SK-MEL-5 (cell line): ENCODE measurements around the gene NDUFC2. TPM values are rescaled to one million over a fixed set of nuclear protein-coding genes. Genes with fewer than 3 reads are reported as not detected.
"Not testable (repeated sequence)": the region's sequence is repeated elsewhere in the genome, so short reads cannot be mapped to it uniquely, and the experiment has no call there.

ENCODE experiments used
- DNase-seq: peaks from one replicate; pipeline ENCODE4 v3.0.0-alpha.2; 2016; ENCODE audit warnings: low read depth, low spot score
- in situ Hi-C: cut with HindIII; loops from 2 replicates; pipeline ENCODE4 v1.10.0; 2016; ENCODE audit warnings: low sequenced_read_pairs, high pct_unique_total_duplicates, low pct_unique_long_range_greater_than_20kb
- polyA plus RNA-seq, 2 experiments: library from polyadenylated mRNA; depleted of rRNA; stranded (reverse); fragments of >200 nt; gene quantifications; 2 replicates each; pipeline ENCODE4 v1.2.3, GENCODE V29; 2015
- total RNA-seq: library from RNA; depleted of rRNA; stranded (reverse); fragments of >200 nt; shearing (Covaris generic); gene quantifications from 2 replicates; pipeline ENCODE4 v1.2.3, GENCODE V29; 2014; rRNA removed

The NDUFC2 gene
- total RNA-seq, result 182 and 191 TPM in 2 replicates
- 165 and 327 TPM in 2 replicates for polyA plus RNA-seq (2015; cell fraction: cytosol; rRNA removed)
- 12.9 and 18.7 TPM in 2 replicates for polyA plus RNA-seq (2015; cell fraction: nucleus; rRNA removed)

DNA sequence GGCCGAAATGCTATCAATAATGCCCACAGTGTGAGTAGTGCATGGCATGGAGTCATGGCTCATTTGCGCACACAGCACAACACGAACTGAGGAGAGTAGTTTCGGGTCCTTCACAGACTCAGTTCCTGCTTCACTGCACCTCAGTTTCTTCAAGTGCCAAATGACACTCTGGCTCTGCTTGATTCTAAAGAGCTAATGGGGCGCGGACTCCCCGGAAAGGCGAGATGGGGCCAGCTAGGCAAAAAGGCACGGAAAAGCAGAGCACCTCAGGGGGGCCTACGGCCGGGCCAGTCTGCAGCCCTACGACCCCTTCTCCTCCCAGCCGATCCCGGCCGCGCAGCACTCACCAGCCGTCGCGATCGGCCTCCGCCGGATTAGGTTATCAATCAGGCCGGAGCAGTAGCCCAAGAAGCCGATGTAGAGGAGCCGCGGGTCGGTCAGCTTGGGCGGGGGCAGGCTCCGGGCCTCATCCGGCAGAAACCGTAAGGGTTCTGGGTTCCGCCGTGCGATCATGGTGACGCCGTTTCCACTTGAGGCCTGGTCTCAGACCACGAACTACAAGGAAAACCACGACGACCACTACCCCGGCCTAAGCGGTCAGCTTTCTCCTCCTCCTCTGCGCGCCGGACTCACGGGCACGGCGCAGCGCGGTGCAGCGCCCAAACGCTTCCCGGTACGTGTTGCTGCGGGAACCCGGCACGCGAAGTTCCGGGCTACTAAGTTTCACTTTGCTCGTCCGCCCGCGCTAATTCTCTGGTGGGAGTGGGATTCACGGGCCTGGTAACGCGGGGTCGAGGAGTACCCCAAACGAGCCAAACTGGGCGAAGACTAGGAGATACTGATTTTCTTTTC is at the start of gene NDUFC2:
NDUFC2 (minus strand) TSS at position 631 of the 852 bp plus-strand sequence; CDS start at position 513, 118 bp downstream.
- peak; percentile 68 for DNase-seq
- in situ Hi-C loops, result no loop called here

DNA sequence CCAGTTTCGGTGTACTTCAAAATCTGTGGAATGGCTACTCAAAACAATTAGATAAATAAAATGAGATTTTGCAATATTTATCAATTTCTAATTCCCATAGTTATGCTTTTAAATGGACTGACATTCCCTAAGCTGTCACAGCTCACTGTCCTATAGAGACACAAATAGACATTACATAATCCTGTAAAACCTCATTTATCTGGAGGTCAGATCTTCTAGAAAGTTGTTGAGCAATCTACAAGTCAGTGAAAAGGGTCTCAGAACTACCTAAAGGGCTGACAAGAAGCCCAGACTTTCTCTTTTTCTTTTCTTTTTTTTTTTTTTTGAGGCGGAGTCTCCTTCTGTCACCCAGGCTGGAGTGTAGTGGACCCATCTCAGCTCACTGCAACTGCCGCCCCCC is 47.7 kb upstream of the NDUFC2 start:
- in situ Hi-C loops, result no loop called here
- no peak for DNase-seq

DNA sequence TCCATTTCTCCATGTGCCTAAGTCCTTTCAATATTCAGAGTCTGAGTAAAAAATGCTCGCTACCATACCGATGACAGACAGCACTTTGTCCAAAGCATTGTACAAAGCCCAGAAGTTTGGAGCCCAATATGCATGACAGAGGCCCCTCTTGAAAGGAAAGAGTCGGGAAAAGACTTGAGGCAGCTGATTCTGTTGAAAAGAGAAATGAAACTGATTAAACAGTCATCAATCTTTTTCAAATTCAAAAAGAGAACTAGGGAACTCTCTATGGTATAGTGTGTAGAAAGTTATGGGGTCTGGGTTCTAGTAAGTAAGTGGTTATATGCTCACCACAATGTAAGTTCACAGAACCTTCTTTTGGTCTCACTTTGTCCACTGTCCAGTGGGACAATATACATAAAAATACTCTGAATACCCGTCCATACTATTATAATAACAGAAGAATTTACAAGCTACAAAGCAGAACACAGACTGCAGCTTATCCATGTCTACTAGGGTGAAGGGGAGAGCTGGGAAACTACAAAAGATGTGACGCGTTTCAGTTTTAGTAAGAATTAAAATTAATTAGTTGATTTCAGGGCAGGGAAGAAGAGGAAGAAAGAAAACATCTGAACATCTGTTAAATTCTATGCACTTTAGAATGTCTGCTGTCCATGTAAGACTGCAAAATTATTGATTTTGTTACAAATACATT is 33.1 kb upstream of the NDUFC2 start:
- in situ Hi-C loops, result no loop called here
- no peak for DNase-seq

DNA sequence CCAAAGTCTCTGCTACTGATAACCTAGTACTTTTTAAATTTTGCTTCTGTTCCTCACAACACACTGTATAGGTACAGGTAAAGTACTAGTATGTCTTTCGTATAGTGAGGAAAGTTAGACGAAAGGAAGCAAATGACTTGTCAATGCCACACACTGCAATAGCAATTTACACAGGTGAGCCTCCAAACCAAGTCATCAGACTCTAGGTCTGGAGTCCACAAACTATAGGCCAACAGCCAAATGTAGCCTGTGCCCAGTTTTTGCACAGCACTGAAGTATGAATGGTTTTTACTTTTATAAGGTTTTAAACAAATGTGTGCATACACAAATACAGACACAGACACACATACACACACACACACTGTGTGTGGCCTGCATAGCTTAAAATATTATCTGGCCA is 31.6 kb upstream of the NDUFC2 start:
- in situ Hi-C loops, result no loop called here
- DNase-seq, result no peak

DNA sequence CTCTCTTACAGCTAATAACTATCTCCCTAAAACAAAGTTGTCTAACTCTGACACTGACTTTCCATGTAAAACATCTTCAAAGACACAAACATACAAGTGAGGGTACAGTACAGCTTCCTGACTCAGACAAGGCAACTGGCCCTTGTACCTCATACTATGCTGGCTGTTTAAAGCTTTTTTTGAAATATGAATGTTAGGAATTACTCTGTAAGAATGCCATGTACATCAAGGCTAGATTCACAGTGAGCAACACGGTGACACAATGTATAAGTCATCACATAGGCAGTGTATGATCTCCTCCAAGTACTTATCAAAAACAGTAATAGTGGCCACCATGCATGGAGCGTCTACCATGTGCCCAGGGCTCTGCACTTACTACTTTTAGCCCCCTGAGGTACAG is 31.2 kb upstream of the NDUFC2 start:
- in situ Hi-C loops, result no loop called here
- DNase-seq, result no peak

DNA sequence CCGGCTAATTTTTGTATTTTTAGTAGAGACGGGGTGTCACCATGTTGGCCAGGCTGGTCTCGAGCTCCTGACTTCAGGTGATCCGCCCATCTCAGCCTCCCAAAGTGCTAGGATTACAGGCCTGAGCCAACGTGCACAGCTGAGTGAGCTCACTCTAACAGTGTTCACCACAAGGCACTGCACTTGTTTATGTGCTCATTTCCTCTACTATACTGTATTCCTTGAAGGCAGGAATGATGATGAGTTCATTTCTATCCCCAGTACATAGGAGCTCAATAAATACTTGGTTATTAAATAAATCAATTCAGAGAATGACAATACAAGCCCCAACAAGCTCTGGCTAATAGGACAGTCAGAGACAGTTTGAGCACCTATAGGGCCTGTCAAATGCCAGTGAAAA is 30.7 kb upstream of the NDUFC2 start:
- no peak for DNase-seq
- in situ Hi-C loops, result no loop called here

DNA sequence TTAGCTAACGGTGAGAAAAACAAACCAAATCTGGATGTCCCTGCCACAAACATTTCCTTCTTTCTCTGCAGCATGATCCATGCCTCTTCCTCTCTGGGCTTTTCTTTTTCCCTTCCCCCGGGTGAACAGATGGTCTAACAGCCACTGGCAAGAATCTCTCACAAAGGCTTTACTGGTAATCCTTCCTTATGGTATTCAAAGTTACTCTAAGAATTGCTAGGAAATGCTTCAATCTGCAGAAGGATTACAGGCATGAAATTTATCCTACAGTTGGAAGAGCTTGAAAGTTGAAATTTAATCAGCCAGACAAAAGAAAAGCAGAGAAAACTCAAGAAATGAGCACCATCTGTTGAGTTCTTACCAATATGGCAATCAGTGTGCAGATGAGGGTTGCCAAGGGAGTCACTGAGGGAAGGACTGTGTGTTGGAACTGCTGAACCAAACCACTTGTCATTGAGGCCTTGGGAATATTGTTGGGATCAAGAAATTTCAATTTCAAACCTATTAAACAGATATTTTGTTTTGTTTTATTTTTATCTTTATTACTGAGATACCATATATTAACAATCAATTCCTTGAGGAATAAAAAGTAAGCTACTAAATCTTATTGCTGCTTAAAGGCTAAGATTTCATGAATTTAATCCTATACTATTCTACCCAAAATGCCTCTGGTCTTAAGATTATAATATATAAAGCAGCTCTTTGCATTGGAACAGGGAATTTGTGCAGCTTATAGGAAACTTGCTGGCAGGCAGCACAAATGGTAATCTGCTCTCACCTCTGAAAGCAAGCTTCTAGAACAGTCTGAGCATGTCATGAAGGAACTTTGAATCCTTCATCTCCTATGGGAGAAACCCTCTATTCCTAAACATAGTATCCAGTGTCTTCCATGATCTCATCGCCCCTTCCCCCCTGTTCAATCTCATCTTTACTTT is 29.7 kb upstream of the NDUFC2 start:
- no peak for DNase-seq
- in situ Hi-C loops, result no loop called here

DNA sequence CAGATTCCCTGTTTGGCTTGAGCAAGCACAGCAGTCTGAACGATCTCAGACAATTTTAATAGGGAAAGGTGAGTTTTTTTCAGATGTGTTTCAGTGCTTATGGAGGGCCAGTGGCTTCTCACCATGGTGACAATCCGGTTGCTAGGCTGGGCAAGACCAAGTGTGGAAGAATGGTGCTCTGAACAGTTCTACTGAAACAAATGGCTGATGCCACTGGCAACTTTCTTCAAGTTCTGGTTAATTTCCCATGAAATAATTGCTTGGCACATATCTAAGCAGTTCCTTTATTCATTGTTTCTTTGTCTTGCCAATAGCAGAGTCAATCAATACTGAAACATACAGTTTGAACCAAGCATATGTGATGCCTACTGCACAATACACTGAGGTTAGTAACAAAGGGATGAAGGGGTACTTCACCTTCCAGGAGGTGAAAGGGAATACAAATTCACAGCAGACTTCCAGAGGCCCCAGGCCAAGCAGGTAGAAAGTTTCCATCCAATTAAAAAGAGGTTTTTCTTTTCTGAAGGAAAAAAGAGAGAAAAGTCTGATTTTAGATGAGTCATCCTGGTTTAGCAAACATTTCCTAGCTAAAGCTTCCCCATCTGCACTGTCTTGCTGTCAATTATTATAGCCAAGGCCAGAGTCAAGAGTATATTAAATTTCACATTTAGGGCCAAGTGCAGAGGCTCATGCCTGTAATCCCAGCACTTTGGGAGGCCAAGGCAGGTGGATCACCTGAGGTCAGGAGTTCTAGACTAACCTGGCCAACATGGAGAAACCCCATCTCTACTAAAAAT is 21.2 kb upstream of the NDUFC2 start:
- DNase-seq, result no peak
- in situ Hi-C loops, result no loop called here

DNA sequence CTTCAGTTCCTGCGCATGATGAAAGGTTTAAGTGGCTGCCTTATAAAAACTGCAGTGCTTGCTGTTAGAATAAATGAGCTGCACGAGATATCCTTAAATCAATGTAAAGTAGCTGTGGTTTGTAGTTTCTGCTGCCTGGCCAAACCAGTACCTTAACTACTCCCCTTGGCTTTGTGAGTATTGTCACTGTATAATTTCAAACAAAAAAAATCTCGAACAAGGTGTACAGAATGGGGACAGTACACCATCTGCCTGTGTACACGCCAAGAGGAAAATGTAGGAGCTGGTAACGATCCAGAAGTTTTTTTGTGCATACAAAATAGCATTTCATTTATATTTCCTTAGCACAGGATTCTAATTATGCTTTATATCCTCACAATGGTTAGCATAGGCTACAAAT is 20.6 kb upstream of the NDUFC2 start:
- no peak for DNase-seq
- in situ Hi-C loops, result no loop called here

DNA sequence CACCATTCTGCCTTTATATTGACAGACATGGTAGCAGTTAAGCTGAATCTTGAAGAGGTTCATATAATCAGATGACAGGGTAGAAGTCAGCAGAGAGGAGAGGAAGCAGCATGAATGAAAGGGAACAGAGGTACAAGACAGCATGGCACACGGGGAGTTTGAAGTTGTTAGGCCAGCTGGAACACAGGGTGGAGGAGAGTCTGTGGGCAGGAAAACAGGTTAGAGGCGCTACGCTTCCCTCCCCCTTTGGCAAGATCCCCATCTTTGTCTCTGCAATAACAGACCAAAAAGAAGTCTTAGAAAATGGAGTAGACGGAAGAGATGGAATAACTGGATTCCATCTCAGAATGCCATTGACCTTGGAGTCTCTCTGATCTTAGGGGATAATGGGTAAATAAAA is 20.0 kb upstream of the NDUFC2 start:
- in situ Hi-C loops, result no loop called here
- no peak for DNase-seq

DNA sequence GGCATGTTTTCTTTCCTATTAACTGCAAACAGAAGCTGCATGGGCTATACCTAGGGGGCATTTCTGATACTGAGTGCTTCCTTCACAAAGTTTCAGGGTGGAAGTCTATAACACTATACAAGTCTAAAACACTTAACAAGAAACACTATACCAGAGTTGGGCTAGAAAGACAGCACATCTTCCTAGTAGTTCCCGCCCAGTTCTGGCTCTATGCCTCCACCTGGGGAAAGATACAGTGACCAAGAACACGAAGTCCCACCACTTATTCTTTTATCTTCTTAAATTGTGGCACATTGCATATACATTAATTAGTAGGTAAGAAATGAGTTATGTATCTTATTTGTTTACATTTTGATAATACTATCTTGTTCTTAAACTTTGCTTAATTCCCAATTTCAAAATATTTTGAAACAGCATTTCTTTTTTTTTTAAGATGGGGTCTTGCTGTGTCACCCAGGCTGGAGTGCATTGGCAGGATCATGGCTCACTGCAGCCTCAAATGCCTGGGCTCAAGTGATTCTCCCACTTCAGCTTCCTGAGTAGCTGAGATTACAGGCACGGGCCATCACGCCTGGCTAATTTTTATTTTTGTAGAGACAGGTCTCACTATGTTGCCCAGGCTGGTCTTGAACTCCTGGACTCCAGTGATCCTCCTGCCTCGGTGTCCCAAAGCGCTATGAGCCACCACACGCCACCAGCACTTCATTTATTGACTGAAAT is 18.2 kb upstream of the NDUFC2 start:
- in situ Hi-C loops, result no loop called here
- DNase-seq, result no peak

DNA sequence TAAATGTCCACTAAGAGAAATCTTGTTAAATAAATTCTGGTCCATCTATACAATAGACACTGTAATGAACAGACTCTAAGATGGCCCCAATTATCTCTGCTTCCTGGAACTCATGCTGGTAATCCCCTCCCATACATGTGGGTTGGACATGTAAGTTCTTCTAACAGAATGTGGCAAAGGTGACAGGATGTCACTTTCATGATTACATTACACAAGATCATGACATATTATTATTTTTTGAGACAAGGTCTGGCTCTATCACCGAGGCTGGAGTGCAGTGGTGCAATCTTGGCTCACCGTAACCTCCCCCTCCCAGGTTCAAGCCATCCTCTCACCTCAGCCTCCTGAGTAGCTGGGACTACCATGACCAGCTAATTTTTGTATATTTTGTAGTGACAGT is 14.6 kb upstream of the NDUFC2 start:
- in situ Hi-C loops, result no loop called here
- no peak for DNase-seq

DNA sequence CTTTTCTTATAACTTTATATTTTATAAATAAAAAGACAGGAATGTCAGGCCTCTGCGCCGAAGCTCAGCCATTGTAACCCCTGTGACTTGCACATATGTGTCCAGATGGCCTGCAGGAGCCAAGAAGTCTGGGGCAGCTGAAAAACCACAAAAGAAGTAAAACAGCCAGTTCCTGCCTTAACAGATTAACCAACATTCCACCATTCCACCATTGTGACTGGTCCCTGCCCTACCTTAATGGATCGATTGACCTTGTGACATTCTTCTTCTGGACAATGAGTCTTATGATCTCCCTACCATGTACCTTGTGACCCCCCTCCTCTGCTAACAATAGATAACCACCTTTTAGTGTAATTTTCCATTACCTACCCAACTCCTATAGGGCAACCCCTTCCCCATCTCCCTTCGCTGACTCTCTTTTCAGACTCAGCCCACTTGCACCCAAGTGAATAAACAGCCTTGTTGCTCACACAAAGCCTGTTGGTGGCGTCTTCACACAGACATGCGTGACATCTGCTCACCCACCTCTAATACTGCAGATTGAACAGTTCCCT is 6.9 kb upstream of the NDUFC2 start:
- in situ Hi-C loops, DNase-seq: not testable (repeated sequence)

DNA sequence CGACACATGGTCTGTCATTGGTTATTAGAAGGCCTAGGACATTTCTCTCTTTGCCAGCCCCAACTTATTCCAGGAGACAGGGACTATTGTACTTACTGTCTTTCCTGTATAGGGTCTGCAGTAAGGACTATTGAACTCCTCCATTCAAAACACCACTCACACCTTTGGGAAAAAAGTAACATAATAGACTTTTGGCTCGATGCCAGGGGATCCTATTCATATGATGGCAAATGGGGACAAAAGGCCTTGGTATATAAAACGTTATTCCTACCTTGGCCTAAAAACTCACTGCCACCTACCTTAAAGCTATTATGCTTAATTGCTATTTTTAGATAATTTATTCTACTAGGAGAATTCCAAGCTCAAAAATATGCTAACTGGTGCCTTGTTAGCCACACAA is 6.3 kb upstream of the NDUFC2 start:
- no peak for DNase-seq
- in situ Hi-C loops, result no loop called here

DNA sequence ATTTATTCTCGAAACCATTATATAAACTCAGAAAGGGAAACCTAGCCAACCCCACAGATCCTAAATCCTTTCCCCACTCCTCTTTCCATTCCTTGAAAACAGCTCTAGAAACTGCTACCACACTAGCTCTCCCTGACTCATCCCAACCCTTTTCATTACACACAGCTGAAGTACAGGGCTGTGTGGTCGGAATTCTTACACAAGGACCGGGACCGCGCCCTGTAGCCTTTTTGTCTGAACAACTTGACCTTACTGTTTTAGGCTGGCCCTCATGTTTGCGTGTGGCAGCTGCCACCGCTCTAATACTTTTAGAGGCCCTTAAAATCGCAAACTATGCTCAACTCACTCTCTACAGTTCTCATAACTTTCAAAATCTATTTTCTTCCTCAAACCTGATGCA is 4.8 kb upstream of the NDUFC2 start:
- DNase-seq, in situ Hi-C loops: not testable (repeated sequence)

DNA sequence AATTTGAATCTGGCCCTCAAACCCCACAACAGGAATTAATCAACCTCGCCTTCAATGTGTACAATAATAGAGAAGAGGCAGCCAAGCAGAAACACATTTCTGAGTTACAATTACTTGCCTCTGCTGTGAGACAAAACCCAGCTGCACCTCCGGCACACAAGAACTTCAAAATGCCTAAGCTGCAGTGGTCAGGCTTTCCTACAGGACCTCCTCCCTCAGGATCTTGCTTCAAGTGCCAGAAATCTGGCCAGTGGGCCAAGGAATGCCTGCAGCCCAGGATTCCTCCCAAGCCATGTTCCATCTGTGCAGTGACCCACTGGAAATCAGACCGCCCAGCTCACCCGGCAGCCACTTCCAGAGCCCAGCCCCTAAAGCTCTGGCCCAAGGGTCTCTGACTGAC is 3.4 kb upstream of the NDUFC2 start:
- in situ Hi-C loops, result no loop called here
- no peak for DNase-seq
